ENCODE data around the gene ZC3H12D.

ZC3H12D gene

GRCh38 chr6:149484733-149485700 is at the start of gene ZC3H12D:
TSS of gene ZC3H12D (minus strand) at chr6:149485014. CDS start at chr6:149474543, 10,471 bp downstream.
- Mint-ChIP-seq H3K4me1 (peaks cover 60% of the 10 kb centered on the region), H3K27ac (peak within 1 kb of the TSS; percentile 98), H3K9me3 (no peaks in the 10 kb centered on the region), H3K4me3 (peak within 1 kb of the TSS; percentile 80), H3K27me3 (no peaks in the 10 kb centered on the region), H3K36me3 (peaks cover 12% of the 10 kb centered on the region)
- CTCF ChIA-PET, result interaction anchor here (1.0 to 3.9 kb wide), 12 partner anchors 11 to 403 kb away, joined by 3 to 27 read pairs (median 3); partner anchors contain the start of gene PPIL4
- DNase-seq, result peak; percentile 87

GRCh38 chr6:149529650-149530049 is 44.8 kb upstream of the ZC3H12D start:
- Mint-ChIP-seq H3K27ac (no peak overlapping the region), H3K9me3 (no peaks in the 10 kb centered on the region), H3K4me3 (no peak overlapping the region), H3K4me1 (no peaks in the 10 kb centered on the region), H3K36me3 (peaks cover 43% of the 10 kb centered on the region), H3K27me3 (no peaks in the 10 kb centered on the region)
- CTCF ChIA-PET, result interaction anchor here (0.9 to 3.6 kb wide), 3 partner anchors 13 to 501 kb away, joined by 3 to 23 read pairs (median 4); no protein-coding TSS in a partner anchor
- no peak for DNase-seq

DNA sequence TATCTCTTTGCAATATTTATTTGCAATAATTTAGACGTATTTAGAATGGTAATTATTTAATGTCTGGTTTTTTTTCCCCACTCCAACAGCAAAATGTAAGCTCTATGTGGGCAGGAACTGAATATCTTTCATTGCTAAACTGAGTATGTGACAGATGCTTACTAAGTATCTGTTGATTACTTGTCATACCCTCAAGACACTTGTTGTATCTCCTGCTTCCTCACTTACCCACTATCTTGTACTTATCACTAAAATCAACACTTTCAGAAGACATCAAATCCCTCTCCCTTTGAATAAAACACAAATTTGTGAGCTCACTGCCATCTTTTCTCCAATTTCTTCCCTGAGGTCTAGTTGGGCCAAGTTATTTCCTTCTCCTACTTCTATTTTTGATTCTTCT is 30.7 kb upstream of the ZC3H12D start:
- Mint-ChIP-seq H3K4me3 (no peak overlapping the region), H3K36me3 (peaks cover 33% of the 10 kb centered on the region), H3K27me3 (no peaks in the 10 kb centered on the region), H3K27ac (no peak overlapping the region), H3K4me1 (peaks cover 21% of the 10 kb centered on the region), H3K9me3 (no peaks in the 10 kb centered on the region)
- no peak for DNase-seq
- CTCF ChIA-PET, result interaction anchor here (1.6 to 5.2 kb wide), 10 partner anchors 13 to 489 kb away, joined by 3 to 47 read pairs (median 16); partner anchors contain the start of gene PPIL4

DNA sequence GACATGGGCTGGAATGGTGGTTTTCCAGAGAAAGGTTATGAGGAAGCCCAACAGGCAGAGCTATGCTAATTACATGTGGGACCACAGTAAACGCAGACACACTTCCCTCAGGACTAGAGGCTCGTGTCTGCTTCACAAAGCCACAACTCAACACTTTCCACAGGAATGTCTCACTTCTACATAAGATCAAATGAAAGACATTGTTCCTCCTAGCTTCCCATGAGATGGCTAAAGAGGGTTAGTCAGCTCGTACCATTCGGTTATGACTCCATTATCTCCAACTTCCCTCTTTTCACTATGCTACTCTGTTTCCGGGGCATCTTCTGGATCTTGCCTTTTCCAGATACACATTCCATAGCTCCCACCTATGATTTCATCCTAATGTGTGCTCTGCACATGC is 29.1 kb upstream of the ZC3H12D start:
- CTCF ChIA-PET, result interaction anchor here (0.6 to 5.2 kb wide), 4 partner anchors 11 to 82 kb away, joined by 3 to 47 read pairs (median 4); no protein-coding TSS in a partner anchor
- H3K36me3 Mint-ChIP-seq, result peaks cover 37% of the 10 kb centered on the region
- peaks cover 23% of the 10 kb centered on the region for H3K4me1 Mint-ChIP-seq
- H3K4me3 Mint-ChIP-seq, result no peak overlapping the region
- no peak for DNase-seq
- no peaks in the 10 kb centered on the region for H3K27me3 Mint-ChIP-seq
- no peaks in the 10 kb centered on the region for H3K9me3 Mint-ChIP-seq
- H3K27ac Mint-ChIP-seq, result no peak overlapping the region

DNA sequence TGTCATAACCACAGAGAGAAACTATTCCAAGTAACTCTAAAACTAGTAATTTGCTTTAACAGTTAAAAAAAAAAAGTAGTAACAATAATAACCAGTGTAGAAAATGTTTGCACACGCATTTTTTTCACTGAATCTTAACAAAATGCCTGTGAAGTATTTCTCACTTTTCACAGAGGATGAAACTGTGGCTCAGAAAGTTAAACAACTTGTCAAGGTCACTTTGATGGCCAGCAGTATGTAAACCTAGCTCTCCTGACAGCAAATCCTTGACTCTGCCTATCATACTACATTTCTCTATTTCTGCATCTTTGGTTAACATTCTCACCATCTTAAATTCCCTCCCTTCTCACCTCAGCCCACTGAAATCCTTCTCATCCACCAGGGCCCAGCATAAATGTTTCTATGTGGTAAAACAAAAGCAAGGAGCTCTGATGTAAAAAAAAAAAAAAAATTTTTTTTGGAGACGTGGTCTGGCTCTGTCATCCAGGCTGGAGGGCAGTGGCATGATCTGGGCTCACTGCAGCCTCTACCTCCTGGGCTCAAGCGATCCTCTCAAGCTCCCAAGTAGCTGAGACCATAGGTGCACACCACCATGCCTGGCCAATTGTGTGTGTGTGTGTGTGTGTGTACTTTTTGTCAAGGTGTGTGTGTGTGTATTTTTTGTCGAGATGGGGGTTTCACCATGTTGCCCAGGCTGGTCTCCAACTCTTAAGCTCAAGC is 26.1 kb upstream of the ZC3H12D start:
- no peak overlapping the region for H3K27ac Mint-ChIP-seq
- no peak for DNase-seq
- no peak overlapping the region for H3K4me3 Mint-ChIP-seq
- peaks cover 41% of the 10 kb centered on the region for H3K36me3 Mint-ChIP-seq
- CTCF ChIA-PET, result interaction anchor here (2.1 to 3.6 kb wide), 2 partner anchors 16 to 26 kb away, joined by 9 to 27 read pairs; partner anchors contain the start of gene ZC3H12D
- H3K27me3 Mint-ChIP-seq, result no peaks in the 10 kb centered on the region
- H3K4me1 Mint-ChIP-seq, result peaks cover 24% of the 10 kb centered on the region
- no peaks in the 10 kb centered on the region for H3K9me3 Mint-ChIP-seq

- no peak for DNase-seq
- peak overlapping the region; percentile 86 for H3K27ac Mint-ChIP-seq
- H3K27me3 Mint-ChIP-seq, result no peaks in the 10 kb centered on the region
- CTCF ChIA-PET, result interaction anchor here (0.7 to 5.3 kb wide), 9 partner anchors 8 to 76 kb away, joined by 3 to 27 read pairs (median 5); partner anchors contain the start of gene ZC3H12D
- H3K4me1 Mint-ChIP-seq, result peaks cover 20% of the 10 kb centered on the region
- H3K36me3 Mint-ChIP-seq, result peaks cover 51% of the 10 kb centered on the region
- H3K9me3 Mint-ChIP-seq, result no peaks in the 10 kb centered on the region
- H3K4me3 Mint-ChIP-seq, result no peak overlapping the region
Observed at GRCh38 chr6:149508485-149508884, 23.7 kb upstream of the ZC3H12D start.

GRCh38 chr6:149503872-149504271 is 19.1 kb upstream of the ZC3H12D start:
- Mint-ChIP-seq H3K9me3 (no peaks in the 10 kb centered on the region), H3K4me1 (peaks cover 16% of the 10 kb centered on the region), H3K27ac (no peak overlapping the region), H3K36me3 (peaks cover 52% of the 10 kb centered on the region), H3K27me3 (no peaks in the 10 kb centered on the region), H3K4me3 (no peak overlapping the region)
- CTCF ChIA-PET, result interaction anchor here (1.3 to 5.3 kb wide), 3 partner anchors 8 to 24 kb away, joined by 3 to 26 read pairs (median 9); partner anchors contain the start of gene ZC3H12D
- DNase-seq, result no peak

DNA sequence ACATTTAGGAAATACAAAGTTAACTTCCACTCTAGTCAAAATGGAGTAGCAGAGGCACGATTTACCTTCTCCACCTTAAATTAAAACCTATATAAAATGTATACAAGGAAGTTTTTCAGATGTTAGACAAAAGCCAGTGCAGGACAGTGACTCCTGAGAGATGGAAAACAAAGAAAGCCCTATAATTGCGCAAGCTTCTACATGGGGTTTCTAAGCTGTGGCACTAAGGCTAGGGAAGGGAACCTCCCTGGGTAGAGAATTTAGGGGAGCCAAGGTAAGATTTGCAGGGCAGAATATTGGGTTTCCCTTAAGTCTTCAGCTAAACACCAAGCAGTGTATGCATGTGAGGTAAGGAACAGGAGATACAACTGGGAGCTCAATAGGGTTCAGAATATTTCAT is 18.5 kb upstream of the ZC3H12D start:
- Mint-ChIP-seq H3K4me1 (peaks cover 10% of the 10 kb centered on the region), H3K27me3 (no peaks in the 10 kb centered on the region), H3K27ac (no peak overlapping the region), H3K9me3 (no peaks in the 10 kb centered on the region), H3K36me3 (peaks cover 49% of the 10 kb centered on the region), H3K4me3 (no peak overlapping the region)
- no peak for DNase-seq
- CTCF ChIA-PET, result interaction anchor here (1.1 to 2.8 kb wide), 3 partner anchors 10 to 24 kb away, joined by 3 to 9 read pairs (median 3); partner anchors contain the start of gene ZC3H12D

DNA sequence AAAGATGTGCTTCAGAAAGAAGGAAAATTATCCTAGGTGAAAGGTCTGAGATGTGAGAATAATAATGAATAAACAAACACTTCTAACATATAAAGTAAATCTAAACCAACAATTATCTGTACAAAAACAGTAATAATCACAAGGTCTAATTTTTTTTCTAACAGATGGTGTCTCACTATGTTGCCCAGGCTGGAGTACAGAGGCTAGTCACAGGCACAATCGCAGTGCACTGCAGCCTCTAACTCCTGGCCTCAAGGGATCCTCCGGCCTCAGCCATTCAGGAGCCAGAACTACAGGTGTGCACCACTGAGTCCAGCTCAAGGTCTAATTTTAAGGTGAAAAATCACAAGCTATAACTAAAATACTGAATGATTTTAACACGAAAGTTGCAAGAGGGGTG is 17.0 kb upstream of the ZC3H12D start:
- peaks cover 41% of the 10 kb centered on the region for H3K36me3 Mint-ChIP-seq
- H3K27ac Mint-ChIP-seq, result no peak overlapping the region
- H3K4me3 Mint-ChIP-seq, result no peak overlapping the region
- H3K9me3 Mint-ChIP-seq, result no peaks in the 10 kb centered on the region
- no peaks in the 10 kb centered on the region for H3K27me3 Mint-ChIP-seq
- no peak for DNase-seq
- H3K4me1 Mint-ChIP-seq, result peaks cover 13% of the 10 kb centered on the region
- CTCF ChIA-PET, result interaction anchor here (0.6 kb wide), 1 partner anchor 15 kb away, joined by 3 read pairs; no protein-coding TSS in a partner anchor

- Mint-ChIP-seq H3K27ac (peak overlapping the region; percentile 45), H3K4me1 (peaks cover 19% of the 10 kb centered on the region), H3K36me3 (peaks cover 41% of the 10 kb centered on the region), H3K4me3 (no peak overlapping the region), H3K9me3 (no peaks in the 10 kb centered on the region), H3K27me3 (no peaks in the 10 kb centered on the region)
- no peak for DNase-seq
- CTCF ChIA-PET, result no interaction called here
Observed at GRCh38 chr6:149501201-149501600, 16.4 kb upstream of the ZC3H12D start.

DNA sequence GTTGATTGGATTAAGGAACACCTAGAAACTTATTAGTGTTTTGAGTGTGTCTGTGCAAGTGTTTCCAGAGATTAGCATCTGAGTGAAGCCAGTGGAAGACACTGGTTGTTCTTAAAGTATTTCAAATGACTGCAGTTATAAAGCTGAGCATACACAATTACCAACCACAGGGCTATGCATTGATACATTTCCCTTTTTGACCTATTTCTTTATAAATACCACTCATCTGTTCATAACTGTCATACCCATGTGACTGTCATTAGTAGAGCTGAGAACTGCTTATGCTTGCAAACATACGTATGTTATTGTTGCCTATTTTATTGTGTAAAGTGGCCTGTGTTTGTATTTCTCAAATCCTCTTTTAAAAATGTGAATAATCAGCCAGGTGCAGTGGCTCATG is 15.3 kb upstream of the ZC3H12D start:
- DNase-seq, result no peak
- no peaks in the 10 kb centered on the region for H3K9me3 Mint-ChIP-seq
- H3K27ac Mint-ChIP-seq, result no peak overlapping the region
- H3K27me3 Mint-ChIP-seq, result no peaks in the 10 kb centered on the region
- H3K36me3 Mint-ChIP-seq, result peaks cover 31% of the 10 kb centered on the region
- H3K4me1 Mint-ChIP-seq, result peaks cover 30% of the 10 kb centered on the region
- CTCF ChIA-PET, result interaction anchor here (2.0 kb wide), 1 partner anchor 8 kb away, joined by 5 read pairs; no protein-coding TSS in a partner anchor
- H3K4me3 Mint-ChIP-seq, result no peak overlapping the region

- Mint-ChIP-seq H3K27me3 (no peaks in the 10 kb centered on the region), H3K36me3 (peaks cover 24% of the 10 kb centered on the region), H3K9me3 (no peaks in the 10 kb centered on the region), H3K27ac (peak overlapping the region; percentile 15), H3K4me1 (peaks cover 40% of the 10 kb centered on the region), H3K4me3 (no peak overlapping the region)
- no peak for DNase-seq
- CTCF ChIA-PET, result interaction anchor here (1.1 to 2.0 kb wide), 4 partner anchors 9 to 20 kb away, joined by 3 to 5 read pairs (median 4); no protein-coding TSS in a partner anchor
Observed at GRCh38 chr6:149499066-149499465, 14.3 kb upstream of the ZC3H12D start.

DNA sequence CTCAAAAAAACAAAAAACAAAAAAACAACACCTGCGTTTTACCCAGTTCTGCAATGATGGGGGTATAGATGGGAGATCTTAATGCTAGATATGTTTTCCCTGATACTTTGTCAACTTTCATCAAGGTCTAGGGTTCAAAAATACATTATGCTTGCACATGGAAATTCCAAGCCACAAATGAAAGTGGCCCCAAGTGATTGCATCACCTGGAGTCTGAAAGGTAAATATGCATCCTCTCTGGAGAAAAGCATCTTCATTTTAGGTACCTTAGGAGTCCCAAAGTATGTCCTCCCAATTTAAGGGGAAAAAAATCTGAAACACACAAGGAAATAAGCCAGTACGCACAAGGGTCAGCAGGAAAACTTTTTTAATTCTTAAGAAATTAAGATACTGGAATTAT is 12.6 kb upstream of the ZC3H12D start:
- no peak for DNase-seq
- Mint-ChIP-seq H3K36me3 (peaks cover 18% of the 10 kb centered on the region), H3K9me3 (no peaks in the 10 kb centered on the region), H3K4me1 (peaks cover 55% of the 10 kb centered on the region), H3K4me3 (no peak overlapping the region), H3K27ac (peak overlapping the region; percentile 13), H3K27me3 (no peaks in the 10 kb centered on the region)
- CTCF ChIA-PET, result interaction anchor here (4.3 kb wide), 1 partner anchor 9 kb away, joined by 26 read pairs; no protein-coding TSS in a partner anchor
